Mesendoderm (in vitro differentiated cells): Measurements from ENCODE around the gene MAP3K4.

ENCODE experiments used
- DNase-seq: peaks from one replicate; pipeline ENCODE4 v3.0.0; 2013
- H2AK5ac ChIP-seq: 2 replicates; pipeline ENCODE4 v1.6.1; 2013; ENCODE audit warnings: low read length, inconsistent platforms
- H2BK120ac ChIP-seq: 2 replicates; pipeline ENCODE4 v1.6.1; 2013; ENCODE audit warnings: low read depth, mild to moderate bottlenecking, low read length, moderate library complexity, mixed read lengths
- H2BK15ac ChIP-seq: replicated peaks from 2 replicates; pipeline ENCODE4 v1.6.1; 2013; ENCODE audit warnings: low read depth, mild to moderate bottlenecking, moderate library complexity
- H2BK5ac ChIP-seq: 2 replicates; pipeline ENCODE4 v1.6.1; 2013; ENCODE audit warnings: low read length, inconsistent platforms
- H3K18ac ChIP-seq: 2 replicates; pipeline ENCODE4 v1.6.1; 2013; ENCODE audit warnings: mild to moderate bottlenecking, low read length, mixed read lengths
- H3K23ac ChIP-seq: one replicate; pipeline ENCODE4 v1.6.1; 2013; ENCODE audit warnings: low read length
- H3K27ac ChIP-seq: 2 replicates; pipeline ENCODE4 v1.5.1; 2013; ENCODE audit warnings: low read depth, mild to moderate bottlenecking, inconsistent platforms, low read length, moderate library complexity
- H3K27me3 ChIP-seq: 2 replicates; pipeline ENCODE4 v1.6.1; 2013; ENCODE audit warnings: low read length, control low read depth, mild to moderate bottlenecking, inconsistent platforms; ENCODE audit not compliant: insufficient read depth, poor library complexity
- H3K36me3 ChIP-seq: 2 replicates; pipeline ENCODE4 v1.6.1; 2013; ENCODE audit warnings: low read length, inconsistent platforms; ENCODE audit not compliant: control insufficient read depth, insufficient read depth
- H3K4ac ChIP-seq: one replicate; pipeline ENCODE4 v1.6.1; 2013; ENCODE audit warnings: low read depth, mild to moderate bottlenecking, low read length, moderate library complexity
- H3K4me1 ChIP-seq: 2 replicates; pipeline ENCODE4 v1.6.1; 2013; ENCODE audit warnings: low read depth, low read length, inconsistent platforms; ENCODE audit not compliant: control insufficient read depth
- H3K4me2 ChIP-seq: 2 replicates; pipeline ENCODE4 v1.6.1; 2013; ENCODE audit warnings: low read length
- H3K4me3 ChIP-seq: 2 replicates; pipeline ENCODE4 v1.5.1; 2013; ENCODE audit warnings: mild to moderate bottlenecking, low read length
- H3K56ac ChIP-seq: one replicate; pipeline ENCODE4 v1.6.1; 2013; ENCODE audit warnings: low read length
- H3K79me1 ChIP-seq: 2 replicates; pipeline ENCODE4 v1.6.1; 2013; ENCODE audit warnings: low read length, inconsistent platforms
- H3K79me2 ChIP-seq: 2 replicates; pipeline ENCODE4 v1.6.1; 2013; ENCODE audit warnings: mild to moderate bottlenecking, low read length; ENCODE audit not compliant: control insufficient read depth, insufficient read depth
- H3K9ac ChIP-seq: 2 replicates; pipeline ENCODE4 v1.6.1; 2013; ENCODE audit warnings: low read length, inconsistent platforms
- H4K5ac ChIP-seq: one replicate; pipeline ENCODE4 v1.6.1; 2013; ENCODE audit warnings: low read length
- H4K8ac ChIP-seq: one replicate; pipeline ENCODE4 v1.6.1; 2013; ENCODE audit warnings: low read depth, mild to moderate bottlenecking, control low read depth, low read length, moderate library complexity
- WGBS: extraction: QIAGEN DNeasy Blood & Tissue Kit; methylation state at CpG from one replicate; pipeline ENCODE4 v1.1.7; 2013; ENCODE audit warnings: low lambda C conversion rate, missing lambda C conversion rate; ENCODE audit not compliant: insufficient coverage; ENCODE audit errors: extremely low coverage; 5-methylcytosine and 5-hydroxymethylcytosine counted together

Gene MAP3K4

DNA sequence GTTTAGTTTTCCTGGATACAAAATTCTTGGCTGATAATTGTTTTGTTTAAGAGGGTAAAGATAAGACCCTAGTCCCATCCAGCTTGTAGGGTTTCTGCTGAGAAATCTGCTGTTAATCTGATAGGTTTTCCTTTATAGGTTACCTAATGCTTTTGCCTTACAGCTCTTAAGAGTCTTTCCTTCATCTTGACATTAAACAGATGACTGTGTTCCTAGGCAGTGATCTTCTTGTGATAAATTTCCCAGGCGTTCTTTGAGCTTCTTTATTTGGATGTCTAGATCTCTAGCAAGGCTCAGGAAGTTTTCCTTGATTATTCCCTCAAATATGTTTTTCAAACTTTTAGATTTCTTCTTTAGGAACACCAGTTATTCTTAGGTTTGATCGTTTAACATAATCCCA is 134.0 kb downstream of the MAP3K4 start:
- WGBS: no CpG with 5 or more reads among the region's 2 CpGs
- H3K27ac ChIP-seq: no peak overlapping the region

GRCh38 chr6:161127071-161127740 is 135.6 kb downstream of the MAP3K4 start:
- no peak overlapping the region for H2BK120ac ChIP-seq
- H3K27ac ChIP-seq: no peak overlapping the region
- H3K18ac ChIP-seq: no peak overlapping the region
- no CpG with 5 or more reads among the region's 7 CpGs for WGBS
- H3K27me3 ChIP-seq: no peaks in the 10 kb centered on the region
- H3K36me3 ChIP-seq: no peaks in the 10 kb centered on the region
- H3K9ac ChIP-seq: no peak overlapping the region
- H3K79me2 ChIP-seq: no peaks in the 10 kb centered on the region
- no peak overlapping the region for H2BK15ac ChIP-seq
- no peaks in the 10 kb centered on the region for H3K79me1 ChIP-seq
- no peak overlapping the region for H3K56ac ChIP-seq
- H3K4ac ChIP-seq: no peak overlapping the region
- no peak overlapping the region for H4K5ac ChIP-seq
- H4K8ac ChIP-seq: no peak overlapping the region
- H3K4me2 ChIP-seq: no peak overlapping the region
- no peak overlapping the region for H3K23ac ChIP-seq
- H3K4me3 ChIP-seq: no peak overlapping the region
- no peaks in the 10 kb centered on the region for H3K4me1 ChIP-seq
- no peak for DNase-seq
- no peak overlapping the region for H2AK5ac ChIP-seq
- no peak overlapping the region for H2BK5ac ChIP-seq

More for the DNA sequence above, 134.0 kb downstream of the MAP3K4 start:
- H3K4ac ChIP-seq: no peak overlapping the region
- H3K9ac ChIP-seq: no peak overlapping the region
- no peak overlapping the region for H3K4me2 ChIP-seq
- H3K56ac ChIP-seq: no peak overlapping the region
- no peaks in the 10 kb centered on the region for H3K27me3 ChIP-seq
- no peaks in the 10 kb centered on the region for H3K79me2 ChIP-seq
- no peaks in the 10 kb centered on the region for H3K79me1 ChIP-seq
- no peak overlapping the region for H3K23ac ChIP-seq
- H4K8ac ChIP-seq: no peak overlapping the region
- no peak overlapping the region for H2BK120ac ChIP-seq
- DNase-seq: no peak
- no peak overlapping the region for H4K5ac ChIP-seq
- H2BK15ac ChIP-seq: no peak overlapping the region
- no peaks in the 10 kb centered on the region for H3K4me1 ChIP-seq
- H3K36me3 ChIP-seq: no peaks in the 10 kb centered on the region
- no peak overlapping the region for H3K4me3 ChIP-seq
- no peak overlapping the region for H2AK5ac ChIP-seq
- H3K18ac ChIP-seq: no peak overlapping the region
- H2BK5ac ChIP-seq: no peak overlapping the region

DNA sequence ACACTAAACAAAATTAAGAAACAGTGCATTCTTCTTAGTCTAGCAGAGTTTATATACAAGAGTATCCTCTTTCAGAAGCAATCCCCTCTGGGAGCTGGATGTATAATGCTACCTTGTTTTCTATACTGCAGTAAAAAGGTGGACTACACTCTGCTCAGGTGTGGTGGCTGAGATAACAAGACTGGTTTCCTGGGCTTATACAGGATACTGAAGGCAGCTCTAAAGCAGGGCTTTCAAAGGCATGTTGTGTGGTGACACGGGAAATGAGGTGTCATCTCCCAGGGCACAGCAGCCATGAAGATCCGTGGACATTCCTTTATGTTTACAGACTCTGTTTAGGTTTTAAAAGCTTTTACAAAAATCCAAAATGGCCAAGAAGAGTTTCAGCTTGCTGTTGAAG is 136.7 kb downstream of the MAP3K4 start:
- Histone ChIP-seq H3K4me3 (no peak overlapping the region), H3K18ac (no peak overlapping the region), H2BK5ac (no peak overlapping the region), H3K9ac (no peak overlapping the region), H3K79me2 (no peaks in the 10 kb centered on the region), H3K23ac (no peak overlapping the region), H2BK15ac (no peak overlapping the region), H3K4ac (no peak overlapping the region), H4K8ac (no peak overlapping the region), H2BK120ac (no peak overlapping the region), H4K5ac (no peak overlapping the region), H3K4me1 (no peaks in the 10 kb centered on the region), H3K56ac (no peak overlapping the region), H3K27ac (no peak overlapping the region), H3K79me1 (no peaks in the 10 kb centered on the region), H3K36me3 (no peaks in the 10 kb centered on the region), H3K4me2 (no peak overlapping the region), H2AK5ac (no peak overlapping the region), H3K27me3 (no peaks in the 10 kb centered on the region)
- DNase-seq: no peak
- no CpG with 5 or more reads among the region's 2 CpGs for WGBS

- no peak overlapping the region for H3K18ac ChIP-seq
- no peak overlapping the region for H4K5ac ChIP-seq
- no peak overlapping the region for H2AK5ac ChIP-seq
- H3K56ac ChIP-seq: no peak overlapping the region
- no peak overlapping the region for H3K27ac ChIP-seq
- no peak overlapping the region for H3K23ac ChIP-seq
- H2BK120ac ChIP-seq: no peak overlapping the region
- no peaks in the 10 kb centered on the region for H3K79me2 ChIP-seq
- H3K9ac ChIP-seq: no peak overlapping the region
- H3K4me1 ChIP-seq: no peaks in the 10 kb centered on the region
- no peak overlapping the region for H3K4me2 ChIP-seq
- WGBS: no CpG with 5 or more reads among the region's 12 CpGs
- no peaks in the 10 kb centered on the region for H3K27me3 ChIP-seq
- no peaks in the 10 kb centered on the region for H3K79me1 ChIP-seq
- H3K4ac ChIP-seq: no peak overlapping the region
- no peak overlapping the region for H3K4me3 ChIP-seq
- H4K8ac ChIP-seq: no peak overlapping the region
- no peak overlapping the region for H2BK5ac ChIP-seq
- no peaks in the 10 kb centered on the region for H3K36me3 ChIP-seq
- H2BK15ac ChIP-seq: no peak overlapping the region
- no peak for DNase-seq
These were observed 137.2 kb downstream of the MAP3K4 start for GRCh38 chr6:161128680-161129196.

DNA sequence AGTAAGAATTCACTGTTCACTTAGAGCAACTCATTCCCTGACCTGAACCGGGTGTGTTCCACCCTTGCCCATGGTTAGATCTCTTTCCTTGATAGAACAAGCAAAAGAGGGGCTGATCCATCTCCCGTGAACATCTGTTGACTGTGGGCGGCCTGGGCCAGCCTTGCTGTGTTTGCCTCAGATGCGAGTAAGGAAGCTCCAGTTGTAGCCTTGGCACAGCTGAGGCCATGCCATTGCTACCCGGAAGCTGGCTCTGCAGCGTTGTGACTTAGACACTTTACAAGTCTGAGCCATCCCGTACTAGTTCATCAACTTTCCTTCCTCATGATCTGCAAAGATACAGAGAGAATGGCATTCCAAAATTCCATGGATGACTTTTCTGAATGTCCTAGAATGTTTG is 139.0 kb downstream of the MAP3K4 start:
- no peaks in the 10 kb centered on the region for H3K27me3 ChIP-seq
- DNase-seq: no peak
- H3K36me3 ChIP-seq: peaks cover 2% of the 10 kb centered on the region
- no peaks in the 10 kb centered on the region for H3K79me1 ChIP-seq
- H3K4me1 ChIP-seq: no peaks in the 10 kb centered on the region
- H4K5ac ChIP-seq: no peak overlapping the region
- H3K23ac ChIP-seq: no peak overlapping the region
- H3K56ac ChIP-seq: no peak overlapping the region
- no peak overlapping the region for H2BK15ac ChIP-seq
- H2BK120ac ChIP-seq: no peak overlapping the region
- no peak overlapping the region for H3K18ac ChIP-seq
- no peaks in the 10 kb centered on the region for H3K79me2 ChIP-seq
- no peak overlapping the region for H3K4ac ChIP-seq
- H4K8ac ChIP-seq: no peak overlapping the region
- H3K9ac ChIP-seq: no peak overlapping the region
- no peak overlapping the region for H2BK5ac ChIP-seq
- no peak overlapping the region for H3K4me3 ChIP-seq
- H3K4me2 ChIP-seq: no peak overlapping the region
- no peak overlapping the region for H2AK5ac ChIP-seq
- no peak overlapping the region for H3K27ac ChIP-seq
- WGBS: no CpG with 5 or more reads among the region's 7 CpGs
